Liver (tissue), 9 donors: ENCODE data around the gene DNAJC10. TPM values are rescaled to one million over a fixed set of nuclear protein-coding genes. Genes with fewer than 3 reads are reported as not detected.

Experiments
- DNase-seq: peaks from one replicate; pipeline ENCODE4 v3.0.0-alpha.2; 2017; ENCODE audit warnings: low spot score
- H3K27ac ChIP-seq, 2 donors: one replicate each; pipeline ENCODE4 v1.7.0; 2013; ENCODE audit warnings: inconsistent platforms in 2 of 2, low read length in 2 of 2, control low read depth in 1 of 2, low read depth in 1 of 2, mild to moderate bottlenecking in 1 of 2
- H3K27me3 ChIP-seq, 4 donors: one replicate each; pipeline versions ENCODE4 v1.6.1 to v1.7.0; 2013; ENCODE audit warnings: low read length in 3 of 4, inconsistent platforms in 1 of 4, mild to moderate bottlenecking in 1 of 4, moderate library complexity in 1 of 4; ENCODE audit not compliant: control insufficient read depth in 4 of 4, insufficient read depth in 4 of 4
- H3K36me3 ChIP-seq, 4 donors: one replicate each; pipeline versions ENCODE4 v1.6.1 to v1.7.0; 2013; ENCODE audit warnings: low read length in 3 of 4, mild to moderate bottlenecking in 3 of 4, low read depth in 1 of 4, moderate library complexity in 1 of 4; ENCODE audit not compliant: control insufficient read depth in 4 of 4, insufficient read depth in 3 of 4
- H3K4me1 ChIP-seq, 4 donors: one replicate each; pipeline versions ENCODE4 v1.6.1 to v1.7.0; 2013; ENCODE audit warnings: low read length in 3 of 4, mild to moderate bottlenecking in 3 of 4, moderate library complexity in 1 of 4; ENCODE audit not compliant: control insufficient read depth in 4 of 4, insufficient read depth in 4 of 4
- H3K4me3 ChIP-seq, 3 donors: one replicate each; pipeline versions ENCODE4 v1.6.1 to v1.7.0; 2013; ENCODE audit warnings: low read length in 3 of 3, control low read depth in 1 of 3, low read depth in 1 of 3, mild to moderate bottlenecking in 1 of 3
- H3K9ac ChIP-seq, 2 donors: one replicate each; pipeline ENCODE4 v1.7.0; 2013; ENCODE audit warnings: low read length in 2 of 2, mild to moderate bottlenecking in 2 of 2, moderate library complexity in 2 of 2, control low read depth in 1 of 2, low read depth in 1 of 2
- H3K9me3 ChIP-seq, 4 donors: one replicate each; pipeline versions ENCODE4 v1.6.1 to v1.7.0; 2013; ENCODE audit warnings: low read length in 3 of 4; ENCODE audit not compliant: control insufficient read depth in 4 of 4
- EGR1 ChIP-seq, 2 donors: IDR thresholded peaks; 2 replicates each; pipeline ENCODE4 v1.6.1; 2016 to 2018; ENCODE audit warnings: antibody characterized with exemption in 2 of 2, low read depth in 2 of 2
- FOXA1 ChIP-seq: IDR thresholded peaks from 2 replicates; pipeline ENCODE4 v1.6.1; 2016; ENCODE audit warnings: antibody characterized with exemption
- FOXA2 ChIP-seq: IDR thresholded peaks from 2 replicates; pipeline ENCODE4 v1.6.1; 2016; ENCODE audit warnings: antibody characterized with exemption
- GABPA ChIP-seq, 2 donors: IDR thresholded peaks in 1 of 2; conservative IDR thresholded peaks in 1 of 2; 2 replicates each; pipeline ENCODE4 v1.6.1; 2016; ENCODE audit warnings: antibody characterized with exemption in 2 of 2, mild to moderate bottlenecking in 1 of 2, moderate library complexity in 1 of 2
- JUND ChIP-seq, 2 donors: IDR thresholded peaks; 2 replicates each; pipeline ENCODE4 v1.6.1; 2016; ENCODE audit warnings: antibody characterized with exemption in 2 of 2
- MAX ChIP-seq: IDR thresholded peaks from 2 replicates; pipeline ENCODE4 v1.6.1; 2016; ENCODE audit warnings: antibody characterized with exemption
- NR2F2 ChIP-seq: IDR thresholded peaks from 2 replicates; pipeline ENCODE4 v1.6.1; 2016; ENCODE audit warnings: antibody characterized with exemption
- RAD21 ChIP-seq, 2 donors: IDR thresholded peaks; 2 replicates each; pipeline ENCODE4 v1.6.1; 2016; ENCODE audit warnings: antibody characterized with exemption in 2 of 2, mild to moderate bottlenecking in 2 of 2
- REST ChIP-seq: IDR thresholded peaks from 2 replicates; pipeline ENCODE4 v1.6.1; 2016; ENCODE audit warnings: antibody characterized with exemption, mild to moderate bottlenecking
- RXRA ChIP-seq, 2 donors: IDR thresholded peaks; 2 replicates each; pipeline ENCODE4 v1.6.1; 2017 to 2018; ENCODE audit warnings: antibody characterized with exemption in 2 of 2, mild to moderate bottlenecking in 1 of 2
- SP1 ChIP-seq: IDR thresholded peaks from 2 replicates; pipeline ENCODE4 v1.6.1; 2018; ENCODE audit warnings: antibody characterized with exemption, mild to moderate bottlenecking
- TAF1 ChIP-seq: conservative IDR thresholded peaks from 2 replicates; pipeline ENCODE4 v1.6.1; 2016; ENCODE audit warnings: antibody characterized with exemption, mild to moderate bottlenecking
- WGBS: extraction: QIAGEN DNeasy Blood & Tissue Kit; methylation state at CpG from one replicate; pipeline ENCODE4 v1.1.7; 2013; 5-methylcytosine and 5-hydroxymethylcytosine counted together
- polyA plus RNA-seq, 2 donors: library from polyadenylated mRNA; stranded (reverse) in 1 of 2; unstranded in 1 of 2; fragments of 200-250 nt in 1 of 2; fragments of >200 nt in 1 of 2; fragmentation: Nextera tagmentation in 1 of 2; extraction: Ambion mirVana in 1 of 2; gene quantifications; one replicate each; pipeline versions ENCODE4 v1.2.1 to v1.2.3, GENCODE V29; 2013 to 2015
- total RNA-seq, 2 donors: library from RNA; depleted of rRNA; stranded (reverse); fragments of >200 nt; gene quantifications; one replicate each; pipeline ENCODE4 v1.2.3, GENCODE V29; 2014
- TF ChIP-seq, protein P1 (sequence below): IDR thresholded peaks from 2 replicates; pipeline ENCODE4 v1.6.1; 2016; ENCODE audit warnings: antibody characterized with exemption
- TF ChIP-seq, protein P2 (sequence below): fragments of 150-350 bp; IDR thresholded peaks from 2 replicates; pipeline ENCODE4 v1.5.1; 2017; ENCODE audit warnings: improper control_type of control experiment, low read depth, low read length; ENCODE audit not compliant: missing input control
- donor health status: healthy.
- donor health status: healthy.
- donor health status: healthy.
- donor health status: healthy.
- donor health status: healthy.

DNAJC10 gene
- total and polyA plus RNA-seq, 4 donors = 16.3 to 46.4 (median 21.2) TPM

- no peaks in the 10 kb centered on the region for H3K27me3 ChIP-seq
- no peaks in the 10 kb centered on the region for H3K9me3 ChIP-seq
- H3K4me1 ChIP-seq = no peaks in the 10 kb centered on the region
- no peaks in the 10 kb centered on the region for H3K36me3 ChIP-seq
- TF ChIP-seq FOXA1 (no peak), TAF1 (no peak), GABPA (IDR thresholded peaks at IDR 0.05 in 1 of 2, conservative IDR thresholded peaks at IDR 0.05 in 1 of 2) (no peak)
- TF ChIP-seq, protein P1, sequence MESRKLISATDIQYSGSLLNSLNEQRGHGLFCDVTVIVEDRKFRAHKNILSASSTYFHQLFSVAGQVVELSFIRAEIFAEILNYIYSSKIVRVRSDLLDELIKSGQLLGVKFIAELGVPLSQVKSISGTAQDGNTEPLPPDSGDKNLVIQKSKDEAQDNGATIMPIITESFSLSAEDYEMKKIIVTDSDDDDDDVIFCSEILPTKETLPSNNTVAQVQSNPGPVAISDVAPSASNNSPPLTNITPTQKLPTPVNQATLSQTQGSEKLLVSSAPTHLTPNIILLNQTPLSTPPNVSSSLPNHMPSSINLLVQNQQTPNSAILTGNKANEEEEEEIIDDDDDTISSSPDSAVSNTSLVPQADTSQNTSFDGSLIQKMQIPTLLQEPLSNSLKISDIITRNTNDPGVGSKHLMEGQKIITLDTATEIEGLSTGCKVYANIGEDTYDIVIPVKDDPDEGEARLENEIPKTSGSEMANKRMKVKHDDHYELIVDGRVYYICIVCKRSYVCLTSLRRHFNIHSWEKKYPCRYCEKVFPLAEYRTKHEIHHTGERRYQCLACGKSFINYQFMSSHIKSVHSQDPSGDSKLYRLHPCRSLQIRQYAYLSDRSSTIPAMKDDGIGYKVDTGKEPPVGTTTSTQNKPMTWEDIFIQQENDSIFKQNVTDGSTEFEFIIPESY = no peak
- H3K4me3 ChIP-seq = no peak overlapping the region
- no peak overlapping the region for H3K9ac ChIP-seq
- no peak for DNase-seq
- no peak overlapping the region for H3K27ac ChIP-seq
These were observed 100.8 kb downstream of the DNAJC10 start for GRCh38 chr2:182816866-182817265.

- no peak for TF ChIP-seq FOXA2
- TF ChIP-seq MAX = no peak
- no peak for TF ChIP-seq EGR1 (IDR thresholded peaks at IDR 0.05; ENCODE audit: low read depth in 2 of 2)
- TF ChIP-seq, protein P2, sequence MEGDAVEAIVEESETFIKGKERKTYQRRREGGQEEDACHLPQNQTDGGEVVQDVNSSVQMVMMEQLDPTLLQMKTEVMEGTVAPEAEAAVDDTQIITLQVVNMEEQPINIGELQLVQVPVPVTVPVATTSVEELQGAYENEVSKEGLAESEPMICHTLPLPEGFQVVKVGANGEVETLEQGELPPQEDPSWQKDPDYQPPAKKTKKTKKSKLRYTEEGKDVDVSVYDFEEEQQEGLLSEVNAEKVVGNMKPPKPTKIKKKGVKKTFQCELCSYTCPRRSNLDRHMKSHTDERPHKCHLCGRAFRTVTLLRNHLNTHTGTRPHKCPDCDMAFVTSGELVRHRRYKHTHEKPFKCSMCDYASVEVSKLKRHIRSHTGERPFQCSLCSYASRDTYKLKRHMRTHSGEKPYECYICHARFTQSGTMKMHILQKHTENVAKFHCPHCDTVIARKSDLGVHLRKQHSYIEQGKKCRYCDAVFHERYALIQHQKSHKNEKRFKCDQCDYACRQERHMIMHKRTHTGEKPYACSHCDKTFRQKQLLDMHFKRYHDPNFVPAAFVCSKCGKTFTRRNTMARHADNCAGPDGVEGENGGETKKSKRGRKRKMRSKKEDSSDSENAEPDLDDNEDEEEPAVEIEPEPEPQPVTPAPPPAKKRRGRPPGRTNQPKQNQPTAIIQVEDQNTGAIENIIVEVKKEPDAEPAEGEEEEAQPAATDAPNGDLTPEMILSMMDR = no peak
- TF ChIP-seq SP1 = no peak
- H3K27me3 ChIP-seq = no peaks in the 10 kb centered on the region
- no peak for DNase-seq
- 71% methylated on average over 2 of the region's 2 CpGs for WGBS
- H3K27ac ChIP-seq = no peak overlapping the region
- no peak overlapping the region for H3K4me3 ChIP-seq
- no peaks in the 10 kb centered on the region for H3K9me3 ChIP-seq
- no peak overlapping the region for H3K9ac ChIP-seq
- no peaks in the 10 kb centered on the region for H3K36me3 ChIP-seq
- H3K4me1 ChIP-seq = no peaks in the 10 kb centered on the region
These were observed 101.5 kb downstream of the DNAJC10 start for GRCh38 chr2:182817558-182817957.

GRCh38 chr2:182818501-182818900, 102.4 kb downstream of the DNAJC10 start:
- H3K4me1 ChIP-seq = no peaks in the 10 kb centered on the region
- H3K27me3 ChIP-seq = no peaks in the 10 kb centered on the region
- no peak overlapping the region for H3K27ac ChIP-seq
- H3K36me3 ChIP-seq = no peaks in the 10 kb centered on the region
- WGBS = 87% methylated on average over 3 of the region's 3 CpGs
- H3K9ac ChIP-seq = no peak overlapping the region
- H3K9me3 ChIP-seq = no peaks in the 10 kb centered on the region
- H3K4me3 ChIP-seq = no peak overlapping the region
- no peak for DNase-seq
- no peak for TF ChIP-seq RAD21 (IDR thresholded peaks at IDR 0.05)
- TF ChIP-seq, protein P1 = no peak
- TF ChIP-seq RXRA (IDR thresholded peaks at IDR 0.05) = no peak
- TF ChIP-seq REST = no peak
- TF ChIP-seq GABPA (IDR thresholded peaks at IDR 0.05 in 1 of 2, conservative IDR thresholded peaks at IDR 0.05 in 1 of 2) = no peak
- TF ChIP-seq, protein P2 = no peak
- no peak for TF ChIP-seq NR2F2
- TF ChIP-seq EGR1 (IDR thresholded peaks at IDR 0.05; ENCODE audit: low read depth in 2 of 2) = no peak
- no peak for TF ChIP-seq SP1
- no peak for TF ChIP-seq FOXA2
- TF ChIP-seq JUND (IDR thresholded peaks at IDR 0.05) = no peak
- TF ChIP-seq FOXA1 = no peak
- TF ChIP-seq MAX = no peak
- no peak for TF ChIP-seq TAF1
